NCI-H1694 (cell line): ENCODE measurements around the gene GDF3.
"Not testable (repeated sequence)": the region's sequence is repeated elsewhere in the genome, so short reads cannot be mapped to it uniquely, and the experiment has no call there.

Experiments used
- DNase-seq: peaks from one replicate; lab custom pipeline; 2025; lab: John Stamatoyannopoulos, UW

GDF3 gene

DNA sequence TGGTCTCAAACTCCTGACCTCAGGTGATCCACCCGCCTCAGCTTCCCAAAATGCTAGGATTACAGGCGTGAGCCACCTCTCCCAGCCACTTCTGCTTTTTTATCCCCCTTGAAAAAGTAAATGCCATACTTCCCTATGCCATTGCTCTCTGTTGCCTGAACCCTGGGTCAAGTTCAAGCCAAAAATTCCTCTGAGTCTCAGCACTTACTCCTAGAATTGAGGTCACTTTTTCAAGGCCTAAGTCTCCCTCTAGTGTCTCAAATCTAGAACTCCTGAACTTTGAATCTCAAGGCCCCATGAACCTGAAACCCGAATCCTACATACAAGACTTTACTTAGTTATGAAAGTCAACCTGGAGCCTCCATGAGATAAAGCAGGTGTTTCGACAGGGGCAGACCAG, 28.4 kb downstream of the GDF3 start:
- no peak for DNase-seq

DNA sequence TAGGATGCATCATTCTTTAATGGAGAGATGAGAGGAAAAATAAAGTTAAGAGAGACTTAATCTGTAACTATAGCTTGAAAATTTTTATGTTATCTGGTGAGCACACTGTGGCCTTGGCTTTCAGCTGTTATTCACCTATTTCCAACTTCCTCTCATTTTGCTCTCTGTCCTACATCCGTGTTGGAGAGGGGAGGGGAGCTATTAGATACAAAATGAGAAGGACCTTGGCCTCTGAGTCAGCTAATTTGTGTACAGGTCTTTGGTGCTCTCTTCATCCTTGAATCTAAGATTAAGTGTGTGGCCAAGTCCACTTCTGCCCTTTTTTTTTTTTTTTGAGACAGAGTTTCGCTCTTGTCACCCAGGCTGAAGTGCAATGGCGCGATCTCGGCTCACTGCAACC, 29.0 kb downstream of the GDF3 start:
- no peak for DNase-seq

DNA sequence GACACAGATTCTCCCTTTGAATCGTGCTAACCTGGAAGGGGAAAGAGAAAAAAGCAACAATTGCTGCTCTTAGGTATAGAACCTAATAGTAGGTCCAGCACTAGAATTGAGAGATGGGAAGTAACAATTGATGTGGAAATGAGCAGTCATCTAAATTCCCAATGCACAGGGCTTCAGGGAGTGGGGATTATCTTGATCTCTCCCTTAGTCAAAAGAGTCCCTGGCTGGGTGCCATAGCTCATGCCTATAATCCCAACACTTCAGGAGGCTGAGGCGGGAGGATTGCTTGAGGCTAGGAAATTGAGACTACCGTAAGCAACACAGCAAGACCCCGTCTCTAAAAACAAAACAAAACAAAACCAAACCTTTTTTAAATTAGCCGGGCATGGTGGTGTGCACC, 33.8 kb downstream of the GDF3 start:
- DNase-seq = no peak

DNA sequence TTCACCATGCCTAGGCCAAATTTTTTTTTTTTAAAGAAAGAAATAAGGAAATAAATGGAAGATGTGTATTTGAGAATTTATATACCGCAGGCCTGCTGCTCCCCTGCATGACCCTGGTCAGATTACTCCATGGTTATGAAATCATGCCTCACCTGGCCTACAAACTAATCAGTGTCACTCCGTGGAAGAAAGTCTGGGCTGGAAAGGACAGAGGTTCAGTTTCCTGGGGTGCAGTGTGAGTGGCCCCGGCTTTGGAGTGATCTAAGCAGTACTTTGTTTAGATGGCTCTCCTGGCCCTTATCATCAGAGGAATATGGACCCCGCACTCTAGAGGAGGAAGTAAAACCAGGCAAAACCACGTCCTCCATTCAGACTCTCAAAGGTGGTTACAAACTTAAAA, 39.5 kb downstream of the GDF3 start:
- no peak for DNase-seq

DNA sequence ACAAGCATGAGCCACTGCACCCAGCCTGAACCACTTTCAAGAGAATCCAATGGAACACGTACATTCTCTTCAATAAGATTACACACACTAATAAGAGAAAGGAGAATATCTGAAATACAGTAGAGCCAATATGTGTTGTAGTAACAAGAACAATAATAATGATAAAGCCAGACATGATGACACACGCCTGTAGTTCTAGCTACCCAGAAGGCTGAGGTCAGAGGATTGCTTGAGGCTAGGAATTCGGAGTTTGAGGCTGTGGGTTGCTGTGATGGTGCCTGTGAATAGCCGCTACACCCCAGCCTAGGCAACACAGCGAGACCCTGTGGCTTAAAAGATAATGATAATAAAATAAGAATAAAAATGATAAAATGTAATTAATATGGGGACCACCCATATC, 45.5 kb downstream of the GDF3 start:
- DNase-seq = no peak

DNA sequence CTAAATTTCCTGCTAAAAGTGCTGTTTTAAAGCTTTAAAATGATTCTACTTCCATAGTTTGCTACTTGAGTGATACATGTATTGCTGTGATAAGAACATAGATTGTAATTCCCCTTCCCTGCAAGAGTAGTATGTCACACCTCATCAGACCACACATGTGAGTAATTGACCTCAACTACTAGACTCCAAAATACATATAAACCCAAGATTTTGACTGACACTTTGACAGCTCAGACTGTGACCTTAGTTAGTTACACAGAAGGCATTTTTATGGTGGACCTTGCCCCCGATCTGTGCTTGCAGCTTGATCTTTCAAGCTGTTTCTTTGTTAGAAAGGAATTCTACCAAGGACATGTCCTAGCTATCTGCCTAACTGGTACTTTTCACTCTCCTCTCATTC, 48.5 kb downstream of the GDF3 start:
- no peak for DNase-seq

DNA sequence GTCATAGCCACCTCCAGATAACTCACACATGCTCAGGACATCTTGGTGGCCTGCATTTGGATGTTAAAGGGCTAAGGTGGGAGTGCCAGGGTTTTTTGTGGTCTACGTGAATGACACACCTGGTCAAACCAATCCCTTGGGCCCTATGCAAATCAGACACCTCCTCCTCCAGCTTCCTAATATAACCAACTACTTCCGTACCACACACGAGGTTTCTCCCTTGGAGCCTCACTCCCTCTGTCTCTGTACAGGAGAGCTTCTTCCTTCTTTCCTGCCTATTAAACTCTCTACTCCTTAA, 49.4 kb downstream of the GDF3 start:
- no peak for DNase-seq

DNA sequence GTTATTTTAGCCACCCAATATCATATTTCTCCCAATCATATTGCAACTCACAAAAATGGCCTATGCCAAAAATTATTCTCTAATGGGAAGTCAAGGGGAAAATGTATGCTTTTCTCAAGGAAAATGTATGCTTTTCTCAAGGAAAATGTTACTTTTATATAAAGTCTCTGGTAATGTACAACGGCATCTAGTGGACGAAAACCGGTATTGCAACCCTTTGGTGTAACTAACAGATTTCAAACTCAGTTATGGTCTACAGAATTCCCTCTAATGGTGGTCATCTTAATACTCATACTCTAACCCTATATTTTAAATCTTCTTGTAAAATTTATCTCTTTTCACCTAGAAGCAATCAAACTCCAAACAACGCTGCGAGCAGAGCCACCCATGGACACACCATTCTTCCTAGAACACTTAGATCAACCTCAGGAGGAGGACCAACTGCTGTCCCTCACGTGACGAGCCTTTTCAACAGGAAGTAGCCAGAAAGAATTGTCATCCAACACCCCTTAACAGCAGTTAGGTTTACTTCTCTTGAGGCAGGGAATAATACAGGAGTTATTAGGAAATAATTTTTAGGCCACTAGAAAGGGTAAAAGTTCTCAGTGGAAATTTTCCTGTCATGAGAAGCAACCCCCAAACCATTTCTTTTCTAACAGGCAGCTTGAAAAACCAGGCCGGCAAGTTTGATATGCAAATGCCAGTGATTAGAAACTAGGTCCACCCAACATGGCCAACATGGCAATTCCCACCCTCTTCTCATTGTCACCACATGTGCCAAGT, 50.0 kb downstream of the GDF3 start:
- DNase-seq = peak; percentile 19

DNA sequence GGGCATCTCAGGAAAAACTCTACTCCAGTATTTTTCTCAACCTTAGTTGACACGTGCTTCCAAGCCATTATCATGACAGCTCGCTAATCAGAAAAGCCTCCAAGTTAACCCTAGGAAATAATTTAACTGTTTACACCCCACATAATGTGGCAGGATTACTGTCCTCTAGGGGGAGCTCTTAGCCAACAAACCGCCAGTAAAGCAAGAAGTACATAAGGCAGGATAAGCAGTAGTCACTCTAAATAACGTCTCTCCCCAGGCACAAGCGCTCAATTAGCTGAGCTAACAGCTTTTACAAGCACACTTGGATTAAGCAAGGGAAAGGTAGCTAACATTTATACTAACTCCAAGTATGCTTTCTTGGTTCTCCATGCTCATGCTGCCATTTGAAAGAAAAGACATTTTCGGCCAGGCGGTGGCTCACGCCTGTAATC, 52.7 kb downstream of the GDF3 start:
- DNase-seq = no peak

DNA sequence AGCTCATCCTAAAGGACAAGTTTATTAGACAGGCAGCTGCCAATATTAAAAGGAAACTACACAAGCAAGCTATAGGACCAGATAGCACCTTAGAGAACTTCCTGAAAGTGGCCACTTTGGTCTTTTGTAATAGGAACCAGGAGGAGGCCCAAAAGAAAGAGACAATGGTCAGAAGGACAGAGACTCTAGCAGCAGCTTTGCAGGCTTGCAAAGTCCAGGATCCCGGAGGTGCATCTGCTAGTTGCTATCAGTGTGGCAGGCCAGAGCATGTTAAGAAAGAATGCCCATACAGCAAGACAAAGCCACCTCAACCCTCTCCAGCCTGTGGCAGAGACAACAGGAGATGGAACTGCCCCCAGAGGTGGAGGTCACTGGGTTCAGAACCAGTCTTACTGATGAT, 53.3 kb downstream of the GDF3 start:
- DNase-seq = no peak

DNA sequence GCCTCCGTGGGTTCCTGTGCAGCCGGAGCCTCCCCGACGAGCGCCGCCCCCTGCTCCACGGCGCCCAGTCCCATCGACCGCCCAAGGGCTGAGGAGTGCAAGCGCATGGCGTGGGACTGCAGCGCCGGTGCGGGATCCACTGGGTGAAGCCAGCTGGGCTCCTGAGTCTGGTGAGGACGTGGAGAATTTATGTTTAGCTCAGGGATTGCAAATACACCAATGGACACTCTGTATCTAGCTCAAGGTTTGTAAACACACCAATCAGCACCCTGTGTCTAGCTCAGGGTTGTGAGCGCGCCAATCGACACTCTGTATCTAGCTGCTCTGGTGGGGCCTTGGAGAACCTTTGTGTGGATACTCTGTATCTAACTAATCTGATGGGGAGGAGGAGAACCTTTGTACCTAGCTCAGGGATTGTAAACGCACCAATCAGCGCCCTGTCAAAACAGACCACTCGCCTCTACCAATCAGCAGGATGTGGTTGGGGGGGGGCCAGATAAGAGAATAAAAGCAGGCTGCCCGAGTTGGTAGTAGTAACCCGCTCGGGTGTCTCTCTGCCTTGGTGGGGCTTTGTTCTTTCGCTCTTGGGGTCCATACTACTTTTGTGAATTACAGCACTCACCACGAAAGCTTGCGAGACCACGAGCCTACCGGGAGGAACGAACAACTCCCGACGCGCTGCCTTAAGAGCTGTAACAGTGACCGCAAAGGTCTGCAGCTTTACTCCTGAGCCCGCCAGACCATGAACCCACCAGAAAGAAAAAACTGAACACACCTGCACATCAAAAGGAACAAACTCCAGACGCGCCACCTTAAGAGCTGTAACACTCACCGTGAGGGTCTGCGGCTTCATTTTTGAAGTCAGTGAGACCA, 55.2 kb downstream of the GDF3 start:
- not testable (repeated sequence) for DNase-seq
